Epithelial cell of prostate (primary cell): ENCODE results near the gene ARID4B.
"Not testable (repeated sequence)": the region's sequence is repeated elsewhere in the genome, so short reads cannot be mapped to it uniquely, and the experiment has no call there.

Source experiments
- DNase-seq: peaks from one replicate; pipeline ENCODE4 v3.0.0-alpha.2; 2011; ENCODE audit warnings: low read depth, low spot score
- H3K27ac ChIP-seq: fragments of 450-650 bp; 2 replicates; pipeline ENCODE4 v1.5.1; 2017; ENCODE audit warnings: mild to moderate bottlenecking

ARID4B gene

GRCh38 chr1:235275836-235276235 lies 52.1 kb downstream of the ARID4B start:
- no peak for DNase-seq
- no peak overlapping the region for H3K27ac ChIP-seq

GRCh38 chr1:235275223-235275622 lies 52.8 kb downstream of the ARID4B start:
- DNase-seq = no peak
- H3K27ac ChIP-seq = no peak overlapping the region

- H3K27ac ChIP-seq = no peak overlapping the region
- DNase-seq = no peak
These were observed 55.1 kb downstream of the ARID4B start for GRCh38 chr1:235272851-235273250.

GRCh38 chr1:235270625-235271024 lies 57.4 kb downstream of the ARID4B start:
- H3K27ac ChIP-seq = no peak overlapping the region
- no peak for DNase-seq

GRCh38 chr1:235269990-235270389 lies 58.0 kb downstream of the ARID4B start:
- not testable (repeated sequence) for H3K27ac ChIP-seq, DNase-seq

GRCh38 chr1:235268379-235269125 lies 59.4 kb downstream of the ARID4B start:
- no peak overlapping the region for H3K27ac ChIP-seq

GRCh38 chr1:235266967-235267366 lies 61.0 kb downstream of the ARID4B start:
- H3K27ac ChIP-seq = no peak overlapping the region
- no peak for DNase-seq

More at GRCh38 chr1:235268379-235269125, 59.4 kb downstream of the ARID4B start:
- DNase-seq = no peak

- no peak for DNase-seq
- H3K27ac ChIP-seq = no peak overlapping the region
These were observed 61.7 kb downstream of the ARID4B start for GRCh38 chr1:235266325-235266724.

- no peak for DNase-seq
These were observed 62.1 kb downstream of the ARID4B start for GRCh38 chr1:235265900-235266299.

GRCh38 chr1:235264327-235264726 lies 63.7 kb downstream of the ARID4B start:
- H3K27ac ChIP-seq = no peak overlapping the region
- no peak for DNase-seq

More at GRCh38 chr1:235265900-235266299, 62.1 kb downstream of the ARID4B start:
- no peak overlapping the region for H3K27ac ChIP-seq

- no peak for DNase-seq
- H3K27ac ChIP-seq = no peak overlapping the region
These were observed 65.4 kb downstream of the ARID4B start for GRCh38 chr1:235262539-235262938.

- H3K27ac ChIP-seq = no peak overlapping the region
- DNase-seq = no peak
These were observed 66.7 kb downstream of the ARID4B start for GRCh38 chr1:235261243-235261642.

- DNase-seq = no peak
- no peak overlapping the region for H3K27ac ChIP-seq
These were observed 68.7 kb downstream of the ARID4B start for GRCh38 chr1:235259133-235259778.

- H3K27ac ChIP-seq, DNase-seq: not testable (repeated sequence)
These were observed 69.9 kb downstream of the ARID4B start for GRCh38 chr1:235258068-235258467.

- DNase-seq = no peak
- H3K27ac ChIP-seq = no peak overlapping the region
These were observed 73.3 kb downstream of the ARID4B start for GRCh38 chr1:235254721-235255120.

GRCh38 chr1:235253219-235253962 lies 74.6 kb downstream of the ARID4B start:
- DNase-seq = no peak
- no peak overlapping the region for H3K27ac ChIP-seq

GRCh38 chr1:235250430-235250829 lies 77.5 kb downstream of the ARID4B start:
- H3K27ac ChIP-seq = no peak overlapping the region
- DNase-seq = no peak

GRCh38 chr1:235246022-235246948 lies 81.7 kb downstream of the ARID4B start:
- H3K27ac ChIP-seq = no peak overlapping the region
- DNase-seq = no peak

- H3K27ac ChIP-seq = no peak overlapping the region
- no peak for DNase-seq
These were observed 82.9 kb downstream of the ARID4B start for GRCh38 chr1:235244974-235245592.

- no peak for DNase-seq
- H3K27ac ChIP-seq = no peak overlapping the region
These were observed 87.0 kb downstream of the ARID4B start for GRCh38 chr1:235240960-235241359.
